ENCODE results near the gene YIPF3. TPM values are rescaled to one million over a fixed set of nuclear protein-coding genes. Genes with fewer than 3 reads are reported as not detected.

YIPF3 gene
- polyA plus RNA-seq, 1 experiment = 355 TPM

- ChIA-PET POLR2A (no interaction called here), CTCF (interaction anchor here (0.8 to 1.9 kb wide), 7 partner anchors 9 to 253 kb away, joined by 3 to 11 read pairs (median 3); no protein-coding TSS in a partner anchor)
- Histone ChIP-seq H3K4me3 (ENCODE audit: low read depth, low read length) (peak overlapping the region; percentile 92), H3K27me3 (ENCODE audit: control insufficient read depth, insufficient read depth, low read length) (no peaks in the 10 kb centered on the region), H3K36me3 (ENCODE audit: control insufficient read depth, insufficient read depth, low read length) (peaks cover 38% of the 10 kb centered on the region)
- DNase-seq (ENCODE audit: low read depth) = no peak
- TF ChIP-seq CTCF (IDR thresholded peaks at IDR 0.05; ENCODE audit: insufficient read depth, low read depth, low read length) = no peak
These were observed 394 bp downstream of the YIPF3 start for GRCh38 chr6:43516367-43516696.

- peak overlapping the region; percentile 92 for H3K4me3 ChIP-seq (ENCODE audit: low read depth, low read length)
- ChIA-PET POLR2A (no interaction called here), CTCF (interaction anchor here (0.7 to 1.9 kb wide), 6 partner anchors 8 to 513 kb away, joined by 3 to 11 read pairs (median 3); partner anchors contain the start of gene DNPH1)
- H3K36me3 ChIP-seq (ENCODE audit: control insufficient read depth, insufficient read depth, low read length) = peaks cover 40% of the 10 kb centered on the region
- H3K27me3 ChIP-seq (ENCODE audit: control insufficient read depth, insufficient read depth, low read length) = no peaks in the 10 kb centered on the region
- no peak for TF ChIP-seq CTCF (IDR thresholded peaks at IDR 0.05; ENCODE audit: insufficient read depth, low read depth, low read length)
- no peak for DNase-seq (ENCODE audit: low read depth)
These were observed 918 bp downstream of the YIPF3 start for GRCh38 chr6:43515808-43516207.

- DNase-seq (ENCODE audit: low read depth) = no peak
- ChIA-PET POLR2A (no interaction called here), CTCF (interaction anchor here (1.0 to 12.0 kb wide), 3 partner anchors 18 to 250 kb away, joined by 3 to 136 read pairs (median 134); partner anchors contain the start of gene DLK2)
- TF ChIP-seq CTCF (IDR thresholded peaks at IDR 0.05; ENCODE audit: insufficient read depth, low read depth, low read length) = no peak
- Histone ChIP-seq H3K36me3 (ENCODE audit: control insufficient read depth, insufficient read depth, low read length) (peaks cover 33% of the 10 kb centered on the region), H3K4me3 (ENCODE audit: low read depth, low read length) (no peak overlapping the region), H3K27me3 (ENCODE audit: control insufficient read depth, insufficient read depth, low read length) (no peaks in the 10 kb centered on the region)
These were observed 4.8 kb downstream of the YIPF3 start for GRCh38 chr6:43511824-43512415.

GRCh38 chr6:43510827-43511163 is 5.9 kb downstream of the YIPF3 start:
- POLR2A ChIA-PET = no interaction called here

More at GRCh38 chr6:43510827-43511163, 5.9 kb downstream of the YIPF3 start:
- Histone ChIP-seq H3K27me3 (ENCODE audit: control insufficient read depth, insufficient read depth, low read length) (no peaks in the 10 kb centered on the region), H3K4me3 (ENCODE audit: low read depth, low read length) (peak overlapping the region; percentile 61), H3K36me3 (ENCODE audit: control insufficient read depth, insufficient read depth, low read length) (peaks cover 34% of the 10 kb centered on the region)
- CTCF ChIA-PET = interaction anchor here (1.0 to 12.0 kb wide), 4 partner anchors 17 to 249 kb away, joined by 3 to 136 read pairs (median 71); partner anchors contain the start of gene DLK2
- no peak for DNase-seq (ENCODE audit: low read depth)
- TF ChIP-seq CTCF (IDR thresholded peaks at IDR 0.05; ENCODE audit: insufficient read depth, low read depth, low read length) = no peak

Data from BJ (cell line).